GM12878 (cell line): ENCODE measurements around the gene FGGY. TPM values are rescaled to one million over a fixed set of nuclear protein-coding genes. Genes with fewer than 3 reads are reported as not detected.

Experiments
- ATAC-seq: fragments of 200-7000 bp; cut with Tn5 transposase; 3 replicates; pipeline ENCODE4 v1.9.1; 2020; ENCODE audit warnings: mild to moderate bottlenecking, moderate library complexity
- BruUV-seq: library from RNA; stranded (reverse); fragments of 400-500 nt; replicated peaks from 2 replicates; lab custom pipeline; 2021; lab: Mats Ljungman, UMichigan
- CTCF ChIA-PET: fragments of 300-600 bp; sonication (Branson Sonifier 250); formaldehyde crosslinking; extraction: SDS; loops from one replicate; lab custom pipeline; 2021; ENCODE audit warnings: inconsistent platforms; lab: Yijun Ruan, JAX
- POLR2A ChIA-PET: fragments of 350-600 bp; formaldehyde crosslinking; extraction: SDS; loops from one replicate; lab custom pipeline; 2021; ENCODE audit warnings: inconsistent platforms; lab: Charles Lee
- RAD21 ChIA-PET: fragments of 300-600 bp; sonication (Branson Sonifier 250); formaldehyde crosslinking; loops from one replicate; lab custom pipeline; 2023; ENCODE audit warnings: antibody characterized with exemption; ENCODE audit not compliant: unreplicated experiment; lab: Charles Lee
- SMC1A ChIA-PET: fragments of 300-600 bp; sonication (Branson Sonifier 250); formaldehyde crosslinking; loops from one replicate; lab custom pipeline; 2023; ENCODE audit not compliant: unreplicated experiment, uncharacterized antibody; lab: Charles Lee
- DNase-seq: peaks from one replicate; pipeline ENCODE4 v3.0.0-alpha.2; 2011; ENCODE audit warnings: low read depth, low spot score
- FAIRE-seq: peaks from 3 replicates; lab custom pipeline; 2011; peaks lifted over from hg19 to GRCh38; lab: Jason Lieb, UNC
- H2AFZ ChIP-seq: 2 replicates; pipeline ENCODE4 v1.6.0; 2011; ENCODE audit warnings: low read depth, low read length, control low read depth; ENCODE audit not compliant: control insufficient read depth
- H3K27ac ChIP-seq: 2 replicates; pipeline ENCODE4 v1.5.1; 2011; ENCODE audit warnings: control low read depth; ENCODE audit not compliant: control insufficient read depth, insufficient read depth
- H3K27me3 ChIP-seq, 2 experiments: replicated peaks in 1 of 2; 2 replicates each; pipeline versions ENCODE4 v1.6.0 to v1.6.1; 2011; ENCODE audit warnings: low read length in 1 of 2; ENCODE audit not compliant: control insufficient read depth in 2 of 2, insufficient read depth in 2 of 2
- H3K36me3 ChIP-seq, 2 experiments: 2 replicates each; pipeline ENCODE4 v1.5.1; 2011; ENCODE audit warnings: low read length in 1 of 2; ENCODE audit not compliant: control insufficient read depth in 2 of 2, insufficient read depth in 2 of 2
- H3K4me1 ChIP-seq: 2 replicates; pipeline ENCODE4 v1.6.1; 2011; ENCODE audit warnings: mild to moderate bottlenecking, low read length, moderate library complexity, mixed read lengths; ENCODE audit not compliant: control insufficient read depth, insufficient read depth
- H3K4me2 ChIP-seq: 2 replicates; pipeline ENCODE4 v1.6.0; 2011; ENCODE audit warnings: control low read depth; ENCODE audit not compliant: control insufficient read depth, insufficient read depth
- H3K4me3 ChIP-seq: fragments of 200-600 bp; sonication (generic); 2 replicates; pipeline ENCODE4 v1.5.1; 2016
- H3K79me2 ChIP-seq: 2 replicates; pipeline ENCODE4 v1.6.0; 2011; ENCODE audit warnings: low read length; ENCODE audit not compliant: control insufficient read depth, insufficient read depth
- H3K9ac ChIP-seq: 2 replicates; pipeline ENCODE4 v1.8.0; 2011; ENCODE audit warnings: low read length, control low read depth, mixed read lengths; ENCODE audit not compliant: control insufficient read depth, insufficient read depth
- H3K9me3 ChIP-seq: replicated peaks from 3 replicates; pipeline ENCODE4 v1.5.1; 2011; ENCODE audit warnings: mild to moderate bottlenecking, low read length; ENCODE audit not compliant: control insufficient read depth, insufficient read depth
- H4K20me1 ChIP-seq: 2 replicates; pipeline ENCODE4 v1.6.0; 2011; ENCODE audit not compliant: control insufficient read depth, insufficient read depth
- CHD1 ChIP-seq: IDR thresholded peaks from 2 replicates; pipeline ENCODE4 v1.6.1; 2012; ENCODE audit warnings: low read depth, low read length, improper control_type of control experiment
- JUND ChIP-seq: IDR thresholded peaks from 2 replicates; pipeline ENCODE4 v1.6.1; 2012; ENCODE audit warnings: low read depth, mild to moderate bottlenecking, low read length, improper control_type of control experiment, moderate library complexity
- MEF2A ChIP-seq: IDR thresholded peaks from 2 replicates; pipeline ENCODE4 v1.6.1; 2011; ENCODE audit warnings: low read depth, mild to moderate bottlenecking, low read length, moderate library complexity; ENCODE audit not compliant: insufficient read depth
- TCF12 ChIP-seq: IDR thresholded peaks from 2 replicates; pipeline ENCODE4 v1.6.1; 2011; ENCODE audit warnings: low read depth, mild to moderate bottlenecking, low read length
- ZNF384 ChIP-seq: IDR thresholded peaks from 2 replicates; pipeline ENCODE4 v1.6.1; 2012; ENCODE audit warnings: low read depth, mild to moderate bottlenecking, low read length, improper control_type of control experiment, borderline replicate concordance
- WGBS: methylation state at CpG from one replicate; pipeline ENCODE4 v1.1.6; 2016; ENCODE audit warnings: low lambda C conversion rate; ENCODE audit not compliant: insufficient replicate concordance, insufficient coverage; ENCODE audit errors: missing lambda C conversion rate; 5-methylcytosine and 5-hydroxymethylcytosine counted together
- in situ Hi-C: fragments of 300-500 bp; cut with MboI; formaldehyde crosslinking; loops from 9 replicates; pipeline ENCODE4 v1.14.3; 2018; ENCODE audit warnings: mixed read lengths
- intact Hi-C: fragments of 100-400 bp; cut with micrococcal nuclease; formaldehyde crosslinking; loops from one replicate; pipeline ENCODE4 v1.14.2; 2022; ENCODE audit not compliant: unreplicated experiment
- polyA plus RNA-seq, 11 experiments: library from polyadenylated mRNA; depleted of rRNA in 4 of 11; unstranded in 6 of 11; stranded (reverse) in 5 of 11; fragments of >200 nt; fragmentation: Nextera tagmentation in 4 of 11; fragmentation: Illumina TruSeq in 1 of 11; extraction: Ambion mirVana in 4 of 11; extraction: Trizol in 1 of 11; gene quantifications; 1 replicate in 1 of 11; 2 replicates in 10 of 11; pipeline versions ENCODE4 v1.2.1 to v1.2.3, GENCODE V29; 2011 to 2016; ENCODE audit warnings: inconsistent platforms in 2 of 11, missing spikeins in 2 of 11, low read depth in 1 of 11
- total RNA-seq, 4 experiments: library from RNA; depleted of rRNA in 3 of 4; stranded (reverse); fragments of >200 nt in 3 of 4; fragmentation: Illumina TruSeq in 1 of 4; extraction: Trizol in 1 of 4; gene quantifications; 2 replicates each; pipeline versions ENCODE4 v1.2.1 to v1.2.3, GENCODE V29; 2013 to 2021
- TF ChIP-seq, protein P1 (sequence below): IDR thresholded peaks from 2 replicates; pipeline ENCODE4 v1.6.1; 2011; ENCODE audit warnings: low read depth, low read length, improper control_type of control experiment, borderline replicate concordance

The FGGY gene
- total and polyA plus RNA-seq, 10 of the 15 experiments (the other 5 are each of a cell fraction or from before 2014, with no cell fraction given) = 6.2 to 11.9 (median 7.5) TPM

DNA sequence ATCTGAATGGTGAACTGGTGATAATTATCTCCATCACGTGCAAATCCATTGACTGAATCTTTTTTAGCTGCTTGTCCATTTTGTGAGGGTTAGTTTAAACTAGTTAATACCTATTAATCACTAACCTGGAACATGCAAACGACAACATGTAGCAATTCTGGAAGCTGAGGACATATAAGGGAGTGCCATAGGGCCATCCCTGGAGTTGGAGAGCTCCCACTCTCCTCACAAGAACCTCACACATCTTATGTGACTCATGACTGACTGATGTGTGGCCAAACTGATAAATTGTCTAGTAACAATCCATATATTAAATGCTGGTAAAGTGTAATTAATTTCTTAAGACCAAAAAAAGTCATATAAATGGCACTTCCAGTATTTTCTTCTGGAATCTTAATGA is 454.9 kb downstream of the FGGY start:
- FAIRE-seq (no peak), ATAC-seq (no peak), DNase-seq (no peak)
- TF ChIP-seq JUND (no peak), MEF2A (no peak), CHD1 (no peak), TCF12 (no peak), ZNF384 (no peak)
- TF ChIP-seq, protein P1, sequence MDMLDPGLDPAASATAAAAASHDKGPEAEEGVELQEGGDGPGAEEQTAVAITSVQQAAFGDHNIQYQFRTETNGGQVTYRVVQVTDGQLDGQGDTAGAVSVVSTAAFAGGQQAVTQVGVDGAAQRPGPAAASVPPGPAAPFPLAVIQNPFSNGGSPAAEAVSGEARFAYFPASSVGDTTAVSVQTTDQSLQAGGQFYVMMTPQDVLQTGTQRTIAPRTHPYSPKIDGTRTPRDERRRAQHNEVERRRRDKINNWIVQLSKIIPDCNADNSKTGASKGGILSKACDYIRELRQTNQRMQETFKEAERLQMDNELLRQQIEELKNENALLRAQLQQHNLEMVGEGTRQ = no peak
- Histone ChIP-seq H3K36me3 (no peaks in the 10 kb centered on the region), H2AFZ (no peak overlapping the region), H3K79me2 (no peaks in the 10 kb centered on the region), H3K27me3 (no peaks in the 10 kb centered on the region), H3K27ac (no peak overlapping the region), H3K4me3 (no peak overlapping the region), H3K9me3 (no peaks in the 10 kb centered on the region), H4K20me1 (no peaks in the 10 kb centered on the region), H3K4me2 (no peak overlapping the region), H3K9ac (no peak overlapping the region), H3K4me1 (peaks cover 17% of the 10 kb centered on the region)
- ChIA-PET POLR2A (interaction anchor here (0.5 to 1.0 kb wide), 2 partner anchors 12 to 1095 kb away, joined by 3 to 4 read pairs; no protein-coding TSS in a partner anchor), CTCF (interaction anchor here (1.0 to 2.3 kb wide), 3 partner anchors 14 to 979 kb away, joined by 3 to 5 read pairs (median 3); no protein-coding TSS in a partner anchor), RAD21 (interaction anchor here (0.6 to 1.5 kb wide), 3 partner anchors 53 to 1013 kb away, joined by 4 to 5 read pairs (median 4); no protein-coding TSS in a partner anchor), SMC1A (interaction anchor here (1.0 to 1.7 kb wide), 4 partner anchors 14 to 578 kb away, joined by 3 to 5 read pairs (median 3); no protein-coding TSS in a partner anchor)
- BruUV-seq = no TSS peak
- 74% methylated on average over 2 of the region's 2 CpGs for WGBS
- in situ Hi-C loops (no loop called here), intact Hi-C loops (loop anchor here (10.0 kb wide), 1 partner anchor 457 kb away; the partner anchor contains the start of gene FGGY)
